Measurements from ENCODE around the gene OPA3. TPM values are rescaled to one million over a fixed set of nuclear protein-coding genes. Genes with fewer than 3 reads are reported as not detected.

Gene OPA3
- total RNA-seq, 1 donor from 2014 or later, result 13.0 TPM

- H3K4me3 ChIP-seq, result peak overlapping the region; percentile 52
- no peaks in the 10 kb centered on the region for H3K9me3 ChIP-seq
- intact Hi-C loops (cut with DNase I), result no loop called here
- peaks cover 61% of the 10 kb centered on the region for H3K27me3 ChIP-seq
- peaks cover 20% of the 10 kb centered on the region for H3K4me1 ChIP-seq
- no peak overlapping the region for H3K27ac ChIP-seq
- no peak for TF ChIP-seq CTCF (IDR thresholded peaks at IDR 0.05)
- ATAC-seq (no peak), DNase-seq (no peak)
- H3K36me3 ChIP-seq, result no peaks in the 10 kb centered on the region
Measured at GRCh38 chr19:45599286-45599685, 14.7 kb upstream of the OPA3 start.

- H3K36me3 ChIP-seq, result no peaks in the 10 kb centered on the region
- peak overlapping the region; percentile 47 for H3K27ac ChIP-seq
- ATAC-seq (peak; percentile 20), DNase-seq (no peak)
- peaks cover 20% of the 10 kb centered on the region for H3K4me1 ChIP-seq
- H3K4me3 ChIP-seq, result peak overlapping the region; percentile 23
- TF ChIP-seq CTCF (IDR thresholded peaks at IDR 0.05), result no peak
- H3K27me3 ChIP-seq, result peaks cover 60% of the 10 kb centered on the region
- H3K9me3 ChIP-seq, result no peaks in the 10 kb centered on the region
- intact Hi-C loops (cut with DNase I), result no loop called here
Measured at GRCh38 chr19:45598267-45599001, 13.8 kb upstream of the OPA3 start.

DNA sequence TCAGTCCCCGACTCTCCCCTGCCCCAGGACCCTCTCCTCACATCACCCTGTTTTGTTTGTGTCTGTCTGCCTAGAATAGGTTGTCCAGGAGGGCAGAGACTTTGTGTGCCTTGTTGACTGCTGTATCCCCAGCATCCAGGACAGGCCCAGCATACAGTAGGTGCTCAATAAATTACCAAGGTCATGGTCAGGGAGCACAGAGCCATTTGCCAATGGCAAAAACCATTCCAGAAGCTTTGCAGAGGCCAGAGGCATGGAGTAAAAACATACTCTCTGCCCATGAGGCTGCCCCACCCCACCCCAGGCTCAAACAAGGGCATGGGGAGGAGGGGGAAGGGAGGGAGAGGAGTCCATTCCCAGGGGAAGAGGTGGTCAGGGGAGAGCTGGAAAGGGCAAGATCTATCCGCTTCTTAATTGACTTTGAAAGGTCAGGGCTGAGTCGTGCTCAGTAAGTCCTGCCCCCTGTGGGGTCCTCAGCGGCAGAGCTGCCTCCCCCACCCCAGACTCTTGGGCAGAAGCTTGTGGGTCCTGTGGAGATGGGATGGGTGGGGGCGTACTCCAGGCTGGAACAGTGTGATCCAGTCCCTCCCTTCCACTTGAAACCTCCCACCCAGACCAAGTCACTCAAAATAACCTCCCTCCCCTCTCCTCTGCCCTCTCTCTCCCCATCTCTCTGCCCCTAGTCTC is 13.0 kb upstream of the OPA3 start:
- no peak for DNase-seq
- Histone ChIP-seq H3K9me3 (no peaks in the 10 kb centered on the region), H3K36me3 (no peaks in the 10 kb centered on the region), H3K27ac (peak overlapping the region; percentile 47), H3K27me3 (peaks cover 52% of the 10 kb centered on the region), H3K4me1 (peaks cover 20% of the 10 kb centered on the region), H3K4me3 (peak overlapping the region; percentile 23)
- intact Hi-C loops (cut with DNase I), result no loop called here
- ATAC-seq, result no peak
- no peak for TF ChIP-seq CTCF (IDR thresholded peaks at IDR 0.05)

DNA sequence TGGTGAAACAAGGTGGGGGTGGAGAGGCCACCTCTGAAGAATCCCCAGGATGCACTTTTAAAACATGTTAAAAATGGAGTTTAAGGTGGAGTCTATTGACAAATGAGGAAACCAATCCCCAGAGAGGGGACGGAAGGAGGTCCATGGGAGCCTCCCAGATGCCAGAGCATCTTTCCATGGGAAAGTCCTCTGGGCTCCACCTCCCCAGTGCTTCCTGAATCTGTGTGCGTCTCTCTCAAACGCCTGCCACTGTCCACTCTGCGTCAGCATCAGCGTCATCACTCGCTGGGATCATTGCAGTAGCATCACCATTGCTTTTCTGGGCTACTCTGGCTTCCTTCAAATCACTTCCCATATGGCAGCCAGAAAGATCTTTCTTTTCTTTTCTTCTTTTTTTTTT is 11.2 kb upstream of the OPA3 start:
- no peak overlapping the region for H3K4me3 ChIP-seq
- intact Hi-C loops (cut with DNase I), result no loop called here
- no peak overlapping the region for H3K27ac ChIP-seq
- no peaks in the 10 kb centered on the region for H3K9me3 ChIP-seq
- H3K36me3 ChIP-seq, result peaks cover under 1% of the 10 kb centered on the region
- no peak for DNase-seq
- H3K4me1 ChIP-seq, result peaks cover 20% of the 10 kb centered on the region
- no peak for ATAC-seq
- peaks cover 44% of the 10 kb centered on the region for H3K27me3 ChIP-seq
- TF ChIP-seq CTCF (IDR thresholded peaks at IDR 0.05), result no peak

- no peak for TF ChIP-seq CTCF (IDR thresholded peaks at IDR 0.05)
- Histone ChIP-seq H3K4me3 (no peak overlapping the region), H3K27me3 (peaks cover 28% of the 10 kb centered on the region), H3K36me3 (peaks cover 8% of the 10 kb centered on the region), H3K27ac (no peak overlapping the region), H3K9me3 (no peaks in the 10 kb centered on the region), H3K4me1 (peaks cover 8% of the 10 kb centered on the region)
- intact Hi-C loops (cut with DNase I), result no loop called here
- ATAC-seq, result no peak
- DNase-seq, result no peak
Measured at GRCh38 chr19:45593520-45593919, 8.9 kb upstream of the OPA3 start.

All from upper lobe of right lung (tissue), 1 donor.